GM23338 (cell line): ENCODE data around the gene SERP2. TPM values are rescaled to one million over a fixed set of nuclear protein-coding genes. Genes with fewer than 3 reads are reported as not detected.

Experiments
- CREB1 ChIP-seq: fragments of 250-450 bp; sonication (Bioruptor Pico); IDR thresholded peaks from 2 replicates; pipeline ENCODE4 v1.5.0; 2020; ENCODE audit warnings: low read depth, mild to moderate bottlenecking, moderate library complexity
- EZH2 ChIP-seq: fragments of 200-600 bp; sonication (generic); IDR thresholded peaks from one replicate; pipeline ENCODE4 v1.8.0; 2017; ENCODE audit warnings: antibody characterized with exemption, mild to moderate bottlenecking, low read depth; ENCODE audit not compliant: unreplicated experiment
- EZH2phosphoT487 ChIP-seq: fragments of 200-600 bp; sonication (generic); IDR thresholded peaks from one replicate; pipeline ENCODE4 v1.8.1; 2018; ENCODE audit warnings: antibody characterized with exemption; ENCODE audit not compliant: unreplicated experiment
- ZNF114 ChIP-seq: fragments of 250-450 bp; sonication (Bioruptor Pico); IDR thresholded peaks from 2 replicates; pipeline ENCODE4 v1.5.0; 2020; ENCODE audit warnings: mild to moderate bottlenecking, moderate library complexity
- polyA plus RNA-seq: library from polyadenylated mRNA; unstranded; fragments of >200 nt; fragmentation: Nextera tagmentation; extraction: Ambion mirVana; gene quantifications from 2 replicates; pipeline ENCODE4 v1.2.1, GENCODE V29; 2016
- total RNA-seq: library from RNA; depleted of rRNA; stranded (reverse); fragments of >200 nt; shearing (Covaris generic); gene quantifications from 2 replicates; pipeline ENCODE4 v1.2.3, GENCODE V29; 2014
- TF ChIP-seq, protein P1 (sequence below): fragments of 250-450 bp; sonication (Bioruptor Pico); IDR thresholded peaks from 2 replicates; pipeline ENCODE4 v1.5.0; 2020; ENCODE audit warnings: mild to moderate bottlenecking, moderate library complexity
- TF ChIP-seq, protein P2 (sequence below): IDR thresholded peaks from one replicate; pipeline ENCODE4 v1.6.1; 2018; ENCODE audit warnings: antibody characterized with exemption; ENCODE audit not compliant: unreplicated experiment

SERP2 gene
- total and polyA plus RNA-seq, 2 experiments from 2014 or later: 0.59 to 3.4 TPM

DNA sequence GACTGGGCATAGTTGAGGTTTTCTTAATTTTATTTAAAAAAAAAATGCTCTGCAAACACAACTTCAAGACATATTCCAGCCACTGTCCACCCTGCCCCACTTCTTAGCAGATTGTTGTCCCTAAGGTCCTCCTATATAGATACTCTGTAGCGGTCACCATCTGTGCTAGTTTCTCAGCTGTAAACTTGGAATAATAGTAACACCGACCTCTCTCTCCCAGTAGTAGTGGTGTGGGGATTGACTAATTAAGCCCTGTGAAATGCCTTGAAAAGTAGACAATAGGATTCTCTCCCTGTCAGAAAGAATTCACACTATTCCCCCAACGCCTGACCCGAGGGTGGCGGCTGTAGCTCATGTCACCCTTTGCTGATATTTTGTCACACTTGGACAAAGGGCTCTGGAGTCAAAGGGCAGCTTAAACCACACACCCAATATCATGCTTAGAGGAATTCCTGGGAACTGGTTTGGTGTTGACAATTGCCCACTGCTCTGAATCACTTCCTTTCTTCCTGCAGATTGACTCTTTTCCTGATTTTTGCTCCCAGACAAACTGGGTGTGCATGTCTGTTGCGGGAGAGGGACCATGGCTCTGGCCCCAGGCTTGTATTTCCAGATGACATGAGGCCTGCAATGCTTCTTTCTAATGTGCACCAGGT lies 9.2 kb upstream of the SERP2 start (continued):
- TF ChIP-seq, protein P1, sequence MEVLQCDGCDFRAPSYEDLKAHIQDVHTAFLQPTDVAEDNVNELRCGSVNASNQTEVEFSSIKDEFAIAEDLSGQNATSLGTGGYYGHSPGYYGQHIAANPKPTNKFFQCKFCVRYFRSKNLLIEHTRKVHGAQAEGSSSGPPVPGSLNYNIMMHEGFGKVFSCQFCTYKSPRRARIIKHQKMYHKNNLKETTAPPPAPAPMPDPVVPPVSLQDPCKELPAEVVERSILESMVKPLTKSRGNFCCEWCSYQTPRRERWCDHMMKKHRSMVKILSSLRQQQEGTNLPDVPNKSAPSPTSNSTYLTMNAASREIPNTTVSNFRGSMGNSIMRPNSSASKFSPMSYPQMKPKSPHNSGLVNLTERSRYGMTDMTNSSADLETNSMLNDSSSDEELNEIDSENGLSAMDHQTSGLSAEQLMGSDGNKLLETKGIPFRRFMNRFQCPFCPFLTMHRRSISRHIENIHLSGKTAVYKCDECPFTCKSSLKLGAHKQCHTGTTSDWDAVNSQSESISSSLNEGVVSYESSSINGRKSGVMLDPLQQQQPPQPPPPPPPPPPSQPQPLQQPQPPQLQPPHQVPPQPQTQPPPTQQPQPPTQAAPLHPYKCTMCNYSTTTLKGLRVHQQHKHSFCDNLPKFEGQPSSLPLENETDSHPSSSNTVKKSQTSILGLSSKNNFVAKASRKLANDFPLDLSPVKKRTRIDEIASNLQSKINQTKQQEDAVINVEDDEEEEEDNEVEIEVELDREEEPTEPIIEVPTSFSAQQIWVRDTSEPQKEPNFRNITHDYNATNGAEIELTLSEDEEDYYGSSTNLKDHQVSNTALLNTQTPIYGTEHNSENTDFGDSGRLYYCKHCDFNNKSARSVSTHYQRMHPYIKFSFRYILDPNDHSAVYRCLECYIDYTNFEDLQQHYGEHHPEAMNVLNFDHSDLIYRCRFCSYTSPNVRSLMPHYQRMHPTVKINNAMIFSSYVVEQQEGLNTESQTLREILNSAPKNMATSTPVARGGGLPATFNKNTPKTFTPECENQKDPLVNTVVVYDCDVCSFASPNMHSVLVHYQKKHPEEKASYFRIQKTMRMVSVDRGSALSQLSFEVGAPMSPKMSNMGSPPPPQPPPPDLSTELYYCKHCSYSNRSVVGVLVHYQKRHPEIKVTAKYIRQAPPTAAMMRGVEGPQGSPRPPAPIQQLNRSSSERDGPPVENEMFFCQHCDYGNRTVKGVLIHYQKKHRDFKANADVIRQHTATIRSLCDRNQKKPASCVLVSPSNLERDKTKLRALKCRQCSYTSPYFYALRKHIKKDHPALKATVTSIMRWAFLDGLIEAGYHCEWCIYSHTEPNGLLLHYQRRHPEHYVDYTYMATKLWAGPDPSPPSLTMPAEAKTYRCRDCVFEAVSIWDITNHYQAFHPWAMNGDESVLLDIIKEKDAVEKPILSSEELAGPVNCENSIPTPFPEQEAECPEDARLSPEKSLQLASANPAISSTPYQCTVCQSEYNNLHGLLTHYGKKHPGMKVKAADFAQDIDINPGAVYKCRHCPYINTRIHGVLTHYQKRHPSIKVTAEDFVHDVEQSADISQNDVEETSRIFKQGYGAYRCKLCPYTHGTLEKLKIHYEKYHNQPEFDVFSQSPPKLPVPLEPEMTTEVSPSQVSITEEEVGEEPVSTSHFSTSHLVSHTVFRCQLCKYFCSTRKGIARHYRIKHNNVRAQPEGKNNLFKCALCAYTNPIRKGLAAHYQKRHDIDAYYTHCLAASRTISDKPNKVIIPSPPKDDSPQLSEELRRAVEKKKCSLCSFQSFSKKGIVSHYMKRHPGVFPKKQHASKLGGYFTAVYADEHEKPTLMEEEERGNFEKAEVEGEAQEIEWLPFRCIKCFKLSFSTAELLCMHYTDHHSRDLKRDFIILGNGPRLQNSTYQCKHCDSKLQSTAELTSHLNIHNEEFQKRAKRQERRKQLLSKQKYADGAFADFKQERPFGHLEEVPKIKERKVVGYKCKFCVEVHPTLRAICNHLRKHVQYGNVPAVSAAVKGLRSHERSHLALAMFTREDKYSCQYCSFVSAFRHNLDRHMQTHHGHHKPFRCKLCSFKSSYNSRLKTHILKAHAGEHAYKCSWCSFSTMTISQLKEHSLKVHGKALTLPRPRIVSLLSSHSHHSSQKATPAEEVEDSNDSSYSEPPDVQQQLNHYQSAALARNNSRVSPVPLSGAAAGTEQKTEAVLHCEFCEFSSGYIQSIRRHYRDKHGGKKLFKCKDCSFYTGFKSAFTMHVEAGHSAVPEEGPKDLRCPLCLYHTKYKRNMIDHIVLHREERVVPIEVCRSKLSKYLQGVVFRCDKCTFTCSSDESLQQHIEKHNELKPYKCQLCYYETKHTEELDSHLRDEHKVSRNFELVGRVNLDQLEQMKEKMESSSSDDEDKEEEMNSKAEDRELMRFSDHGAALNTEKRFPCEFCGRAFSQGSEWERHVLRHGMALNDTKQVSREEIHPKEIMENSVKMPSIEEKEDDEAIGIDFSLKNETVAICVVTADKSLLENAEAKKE (CRISPR knock-in tag): no peak
- TF ChIP-seq EZH2phosphoT487: no peak
- TF ChIP-seq, protein P2, sequence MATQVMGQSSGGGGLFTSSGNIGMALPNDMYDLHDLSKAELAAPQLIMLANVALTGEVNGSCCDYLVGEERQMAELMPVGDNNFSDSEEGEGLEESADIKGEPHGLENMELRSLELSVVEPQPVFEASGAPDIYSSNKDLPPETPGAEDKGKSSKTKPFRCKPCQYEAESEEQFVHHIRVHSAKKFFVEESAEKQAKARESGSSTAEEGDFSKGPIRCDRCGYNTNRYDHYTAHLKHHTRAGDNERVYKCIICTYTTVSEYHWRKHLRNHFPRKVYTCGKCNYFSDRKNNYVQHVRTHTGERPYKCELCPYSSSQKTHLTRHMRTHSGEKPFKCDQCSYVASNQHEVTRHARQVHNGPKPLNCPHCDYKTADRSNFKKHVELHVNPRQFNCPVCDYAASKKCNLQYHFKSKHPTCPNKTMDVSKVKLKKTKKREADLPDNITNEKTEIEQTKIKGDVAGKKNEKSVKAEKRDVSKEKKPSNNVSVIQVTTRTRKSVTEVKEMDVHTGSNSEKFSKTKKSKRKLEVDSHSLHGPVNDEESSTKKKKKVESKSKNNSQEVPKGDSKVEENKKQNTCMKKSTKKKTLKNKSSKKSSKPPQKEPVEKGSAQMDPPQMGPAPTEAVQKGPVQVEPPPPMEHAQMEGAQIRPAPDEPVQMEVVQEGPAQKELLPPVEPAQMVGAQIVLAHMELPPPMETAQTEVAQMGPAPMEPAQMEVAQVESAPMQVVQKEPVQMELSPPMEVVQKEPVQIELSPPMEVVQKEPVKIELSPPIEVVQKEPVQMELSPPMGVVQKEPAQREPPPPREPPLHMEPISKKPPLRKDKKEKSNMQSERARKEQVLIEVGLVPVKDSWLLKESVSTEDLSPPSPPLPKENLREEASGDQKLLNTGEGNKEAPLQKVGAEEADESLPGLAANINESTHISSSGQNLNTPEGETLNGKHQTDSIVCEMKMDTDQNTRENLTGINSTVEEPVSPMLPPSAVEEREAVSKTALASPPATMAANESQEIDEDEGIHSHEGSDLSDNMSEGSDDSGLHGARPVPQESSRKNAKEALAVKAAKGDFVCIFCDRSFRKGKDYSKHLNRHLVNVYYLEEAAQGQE: no peak
- no peak for TF ChIP-seq EZH2
- no peak for TF ChIP-seq ZNF114
- no peak for TF ChIP-seq CREB1 (CRISPR knock-in tag)
